GM18508 (cell line): ENCODE results near the gene FOXP1.

ENCODE experiments used
- ATAC-seq: cut with Tn5 transposase; IDR thresholded peaks from one replicate; pipeline ENCODE4 v1.9.1; 2021; ENCODE audit warnings: moderate number of reproducible peaks; ENCODE audit not compliant: insufficient read depth, unreplicated experiment

FOXP1 gene

DNA sequence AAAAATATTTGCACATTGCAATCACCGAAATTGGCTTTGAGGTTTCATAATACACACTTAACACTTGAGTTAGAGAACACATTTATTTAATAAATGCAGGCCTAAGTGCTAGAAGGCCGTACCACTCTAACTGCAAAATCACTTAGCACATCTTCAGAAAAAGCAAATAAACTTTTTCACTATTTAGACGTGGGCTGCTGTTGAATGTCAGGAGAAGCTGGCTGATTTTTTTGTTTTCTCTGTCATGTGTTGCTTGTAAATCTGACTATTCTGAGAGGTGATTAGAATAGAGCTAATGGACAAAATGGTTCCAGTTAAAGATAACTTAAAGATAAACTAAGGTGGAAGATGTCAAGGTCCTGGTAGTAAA, 265.1 kb downstream of the FOXP1 start:
- no peak for ATAC-seq

DNA sequence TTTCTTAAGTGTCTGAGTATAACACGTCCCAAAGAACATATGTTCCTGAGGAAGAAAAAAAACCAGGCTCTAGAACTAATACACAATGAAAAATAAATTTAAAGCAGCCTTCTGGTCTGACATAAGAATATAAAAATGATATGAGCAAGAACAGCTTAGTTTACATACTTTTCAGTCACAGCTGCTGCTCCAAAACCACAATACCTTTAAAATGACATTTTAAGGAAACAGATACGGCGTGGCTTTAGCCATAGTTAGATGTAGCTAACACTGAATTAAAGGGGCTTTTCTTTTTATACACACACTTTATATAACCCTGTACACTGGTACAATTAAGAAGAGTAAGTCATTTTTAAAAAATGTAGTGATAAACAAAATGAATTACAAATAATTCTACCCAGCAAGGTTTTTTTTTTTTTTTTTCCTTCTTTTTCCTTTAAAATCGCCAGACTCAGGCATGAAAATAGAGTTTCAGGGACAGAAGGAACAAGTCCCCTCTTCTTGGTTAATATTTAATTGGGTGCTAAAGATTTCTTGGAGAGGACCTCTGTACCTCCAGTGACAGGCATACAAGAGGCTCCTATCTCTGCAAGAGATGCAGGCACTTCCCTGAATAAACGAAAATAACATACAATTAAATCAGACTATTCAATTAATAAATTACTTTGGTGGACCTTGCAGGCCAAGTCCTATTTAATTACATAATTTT, 265.6 kb downstream of the FOXP1 start:
- no peak for ATAC-seq

DNA sequence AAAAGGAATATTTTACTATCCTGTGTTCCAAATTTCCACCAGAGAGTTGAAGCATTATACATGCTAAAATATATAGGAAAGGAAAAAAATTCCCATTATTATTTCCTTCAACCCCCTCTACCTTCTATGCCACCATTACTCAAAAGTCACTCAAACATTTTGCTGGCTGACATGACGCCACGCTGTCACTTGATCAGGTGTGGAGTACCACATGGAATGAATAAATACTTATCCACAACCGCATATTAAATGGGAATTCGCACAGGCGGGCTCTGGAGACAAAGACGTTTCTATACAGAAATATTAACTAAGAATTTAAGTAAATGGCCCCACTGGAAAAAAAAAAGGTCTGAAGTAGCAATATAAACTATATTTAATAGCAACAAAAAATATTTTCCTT, 266.4 kb downstream of the FOXP1 start:
- ATAC-seq = no peak

DNA sequence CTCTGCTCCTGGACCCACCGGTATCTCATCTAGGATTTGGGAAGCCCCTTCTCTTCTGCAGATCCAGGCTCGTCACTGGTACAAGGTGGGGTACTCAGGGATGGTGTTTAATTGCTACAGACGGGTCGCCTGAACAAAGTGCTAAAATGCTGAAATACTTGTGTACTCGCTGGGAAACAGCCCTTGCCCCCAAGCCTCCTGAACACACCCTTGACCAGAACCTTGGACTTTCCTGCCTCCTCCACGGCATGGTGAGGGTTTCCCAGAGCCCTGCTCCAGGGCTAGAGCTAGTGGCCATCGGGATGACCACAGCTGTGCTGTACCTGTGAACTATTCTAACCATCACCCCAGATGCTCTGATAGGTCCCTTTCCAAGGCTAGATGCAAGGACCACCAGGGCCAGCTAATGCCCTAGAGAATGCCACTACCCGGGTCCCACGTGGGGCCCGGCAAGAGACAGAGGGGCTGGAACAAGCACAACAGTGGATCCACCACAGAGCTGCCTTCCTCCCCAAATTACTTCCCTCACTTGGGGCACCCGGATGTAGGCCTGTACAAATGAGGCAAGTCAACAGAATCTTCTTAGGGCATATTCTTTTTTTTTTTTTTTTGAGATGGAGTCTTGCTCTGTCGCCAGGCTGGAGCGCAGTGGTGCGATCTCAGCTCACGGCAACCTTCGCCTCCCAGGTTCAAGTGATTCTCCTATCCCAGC, 267.3 kb downstream of the FOXP1 start:
- ATAC-seq = no peak

DNA sequence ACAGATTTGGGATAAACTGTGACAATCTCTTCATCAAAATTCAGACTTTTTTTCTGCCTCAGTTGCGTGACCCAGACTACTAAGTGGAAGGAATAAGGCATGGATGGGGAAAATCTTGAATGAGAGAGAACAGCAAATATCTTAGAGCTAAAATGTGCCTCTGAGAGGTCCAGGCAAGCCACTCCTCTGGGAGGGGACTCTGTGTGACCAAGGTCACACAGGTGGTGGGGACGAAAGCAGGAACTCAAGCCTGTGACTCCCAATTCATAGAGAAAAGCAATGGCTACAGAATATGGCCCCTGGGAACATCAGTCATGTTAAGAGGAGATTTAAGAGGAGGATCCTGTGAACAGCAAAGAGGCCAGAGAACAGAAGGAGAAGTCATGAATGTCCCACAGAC, 268.1 kb downstream of the FOXP1 start:
- no peak for ATAC-seq

DNA sequence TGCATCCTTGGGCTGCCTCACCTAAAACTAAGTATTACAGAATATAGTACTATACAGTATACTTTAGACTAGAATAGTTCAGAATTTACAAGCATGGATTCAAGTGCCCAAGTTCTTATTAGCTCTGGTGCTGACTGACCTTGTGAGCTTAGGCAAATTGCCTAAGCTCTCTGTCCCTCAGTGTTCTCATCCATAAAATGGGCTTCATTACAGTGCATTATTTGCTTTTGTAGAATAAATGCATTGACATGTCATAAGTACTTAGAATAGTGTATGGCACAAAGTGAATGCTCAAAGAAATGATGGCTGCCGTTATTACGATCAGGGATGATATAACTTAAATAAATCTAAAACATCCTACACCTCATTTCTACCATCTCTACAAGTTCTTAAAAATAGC, 269.7 kb downstream of the FOXP1 start:
- no peak for ATAC-seq

DNA sequence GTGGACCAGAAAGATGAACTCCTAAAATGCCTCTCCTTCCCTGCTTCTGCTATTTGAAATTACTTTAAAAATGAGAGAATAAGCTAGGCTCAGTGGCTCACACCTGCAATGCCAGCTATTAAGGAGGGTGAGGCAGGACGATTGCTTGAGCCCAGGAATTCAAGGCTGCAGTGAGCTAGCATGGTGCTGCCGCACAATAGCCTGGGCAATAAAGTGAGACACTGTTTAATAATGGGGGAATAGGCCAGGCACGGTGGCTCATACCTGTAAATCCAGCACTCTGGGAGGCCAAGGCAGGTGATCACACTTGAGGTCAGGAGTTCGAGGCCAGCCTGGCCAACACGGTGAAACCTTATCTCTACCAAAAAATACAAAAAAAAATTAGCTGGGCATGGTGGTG, 271.1 kb downstream of the FOXP1 start:
- ATAC-seq = no peak

DNA sequence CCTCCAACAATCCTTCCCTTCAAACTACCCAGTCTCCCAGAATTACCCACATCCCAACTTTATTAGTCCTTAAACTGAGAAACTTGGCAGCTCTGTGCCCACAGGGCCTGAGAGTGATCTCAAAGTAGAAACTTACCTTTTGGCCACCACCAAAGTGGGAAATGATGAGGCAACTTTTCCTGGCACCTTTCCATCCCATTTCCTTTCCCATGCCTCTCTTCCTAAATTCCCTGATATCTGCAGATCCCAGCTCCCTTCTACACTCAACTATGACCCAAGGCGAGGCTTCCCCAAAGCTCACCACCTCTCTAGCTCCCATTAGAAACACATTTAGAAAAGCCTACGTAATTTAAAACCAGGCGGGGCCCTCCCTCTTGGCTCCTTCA, 271.9 kb downstream of the FOXP1 start:
- no peak for ATAC-seq

DNA sequence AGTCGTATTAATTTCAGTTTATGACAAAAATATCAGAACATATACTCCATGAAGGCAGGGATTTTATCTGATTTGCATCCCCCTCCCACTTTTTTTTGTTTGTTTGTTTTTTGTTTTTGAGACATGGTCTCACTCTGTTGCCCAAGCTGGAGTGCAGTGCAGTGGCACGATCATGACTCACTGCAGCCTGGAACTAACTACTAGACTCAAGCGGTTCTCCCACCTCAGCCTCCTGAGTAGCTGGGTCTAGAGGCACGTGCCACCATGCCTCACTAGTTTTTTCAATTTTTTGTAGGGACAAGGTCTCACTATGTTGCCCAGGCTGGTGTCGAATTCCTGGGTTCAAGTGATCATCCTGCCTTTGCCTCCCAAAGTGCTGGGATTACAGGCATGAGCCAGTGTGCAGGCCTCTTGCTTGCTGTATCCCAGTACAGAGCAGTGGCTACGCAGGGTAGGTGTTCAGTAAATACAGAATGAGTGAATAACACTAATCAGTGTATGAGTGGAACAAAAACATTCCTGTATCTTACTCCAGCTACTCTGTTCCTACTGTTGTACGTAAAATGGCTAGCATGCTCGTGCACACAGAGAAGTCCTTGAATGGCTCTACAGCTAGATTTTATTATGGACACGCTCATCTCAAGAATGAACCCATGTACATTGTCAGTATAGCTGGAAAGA, 272.4 kb downstream of the FOXP1 start:
- ATAC-seq = no peak

DNA sequence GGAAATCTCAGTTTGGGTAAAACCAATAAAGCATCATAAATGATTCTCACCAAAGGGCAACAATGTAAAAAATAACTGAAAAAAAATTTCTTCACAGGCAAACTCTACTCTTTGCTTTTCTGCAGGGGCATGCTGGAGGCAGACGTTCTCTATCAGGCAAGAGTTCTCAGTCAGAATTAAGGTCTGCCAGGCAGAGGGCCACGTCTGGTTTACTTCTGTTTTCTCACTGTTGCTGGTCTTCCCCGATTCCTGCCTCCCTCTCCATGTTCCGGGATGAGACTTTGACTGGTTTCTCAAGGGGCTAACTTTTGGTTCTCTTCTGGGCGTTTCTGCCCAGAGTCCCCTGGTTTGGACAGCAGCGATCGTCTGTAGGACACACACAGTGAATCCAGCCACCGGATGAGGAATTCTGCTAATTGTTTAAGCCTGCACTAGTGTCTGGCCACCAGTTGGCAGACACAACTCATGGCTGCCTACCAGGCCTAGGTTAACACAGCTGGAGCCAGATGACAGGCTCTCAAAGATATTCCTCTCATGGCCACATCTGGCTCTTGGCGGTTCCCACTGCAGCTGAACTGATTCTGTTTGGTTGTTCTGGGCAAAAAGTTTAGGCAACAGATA, 273.1 kb downstream of the FOXP1 start:
- ATAC-seq = no peak

DNA sequence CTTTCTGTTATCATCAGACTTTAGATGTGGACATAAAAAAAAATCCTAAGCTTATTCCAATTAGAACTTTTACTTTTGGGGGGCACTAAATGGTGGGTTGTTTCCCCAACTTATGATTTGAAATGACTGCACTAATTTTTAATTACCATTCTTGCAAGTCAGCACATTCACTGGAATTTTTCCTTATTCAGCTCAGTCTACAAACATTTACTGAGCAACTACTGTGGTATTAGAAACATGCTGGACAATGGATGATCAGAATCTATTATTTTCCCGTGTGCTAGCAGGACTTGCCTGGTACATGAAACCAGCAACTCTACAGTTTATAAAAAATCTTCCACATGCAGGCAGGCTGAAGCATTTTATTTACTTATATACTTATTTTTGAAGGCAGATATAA, 273.6 kb downstream of the FOXP1 start:
- no peak for ATAC-seq

DNA sequence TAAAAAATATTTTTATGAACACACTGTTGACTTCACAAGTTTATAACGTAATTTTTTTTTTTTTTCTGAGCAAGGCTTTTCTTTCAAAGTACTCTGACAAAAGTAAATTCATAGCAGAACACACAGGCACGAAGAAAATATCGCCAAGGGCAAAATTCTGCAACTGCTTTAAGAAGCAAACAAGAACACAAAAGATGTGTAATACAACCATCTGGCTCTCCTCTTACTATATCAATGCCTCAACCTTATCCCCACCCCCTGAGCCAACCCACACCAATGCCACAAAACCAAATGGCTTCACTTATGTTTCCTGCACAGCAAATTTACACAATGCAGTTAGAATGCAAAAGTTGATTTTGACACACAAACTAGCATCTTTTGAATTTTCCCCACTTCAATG, 274.2 kb downstream of the FOXP1 start:
- ATAC-seq = no peak

DNA sequence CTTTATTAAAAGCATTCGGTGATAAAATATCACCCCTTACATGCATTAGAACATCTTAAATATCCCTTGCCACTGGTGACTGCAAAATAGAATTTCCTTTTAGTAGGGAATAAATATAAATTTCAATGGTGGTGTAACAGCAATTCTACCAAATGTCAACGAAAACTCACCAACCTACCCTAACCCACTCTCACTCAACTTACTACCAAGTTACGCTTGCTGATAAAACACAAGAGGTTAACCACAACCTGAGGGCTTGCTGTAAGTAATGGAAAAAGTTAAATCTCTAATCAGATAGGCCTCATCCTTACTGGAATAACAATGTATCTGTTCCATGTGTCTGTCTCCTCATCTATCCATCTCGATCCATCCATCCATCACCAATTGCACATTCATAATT, 274.7 kb downstream of the FOXP1 start:
- no peak for ATAC-seq

DNA sequence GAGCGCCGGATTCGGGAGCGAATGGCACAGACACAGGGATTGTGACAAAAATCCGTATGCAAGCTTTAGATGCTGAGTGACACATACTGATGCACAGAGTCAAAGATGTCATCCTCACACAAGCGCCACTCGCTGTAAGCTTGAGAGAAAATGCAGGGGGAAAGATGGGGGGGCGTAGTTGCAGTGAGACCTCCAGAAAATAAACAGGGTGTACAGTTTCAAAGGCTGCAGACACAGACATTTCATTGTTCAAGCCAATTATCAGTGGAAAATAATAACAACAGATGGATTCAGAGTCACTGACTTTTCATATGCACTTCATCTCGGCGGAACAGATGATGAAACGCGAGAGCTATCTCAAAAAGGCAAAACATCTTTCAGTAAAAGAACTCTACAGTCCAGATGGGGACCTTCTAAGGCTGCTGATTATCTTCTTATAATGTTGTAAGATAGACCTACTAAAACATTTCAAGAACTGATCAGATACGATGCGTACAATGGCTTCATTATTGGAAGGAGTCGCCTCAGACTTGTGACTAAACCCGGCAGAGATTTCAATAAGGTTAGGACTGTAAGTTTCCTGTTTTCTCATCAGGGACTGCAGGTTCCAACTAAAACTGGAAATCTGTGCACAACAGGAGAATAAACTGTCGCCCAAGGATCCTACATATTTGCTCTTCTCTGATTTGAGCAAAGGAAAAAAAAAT, 275.4 kb downstream of the FOXP1 start:
- no peak for ATAC-seq

DNA sequence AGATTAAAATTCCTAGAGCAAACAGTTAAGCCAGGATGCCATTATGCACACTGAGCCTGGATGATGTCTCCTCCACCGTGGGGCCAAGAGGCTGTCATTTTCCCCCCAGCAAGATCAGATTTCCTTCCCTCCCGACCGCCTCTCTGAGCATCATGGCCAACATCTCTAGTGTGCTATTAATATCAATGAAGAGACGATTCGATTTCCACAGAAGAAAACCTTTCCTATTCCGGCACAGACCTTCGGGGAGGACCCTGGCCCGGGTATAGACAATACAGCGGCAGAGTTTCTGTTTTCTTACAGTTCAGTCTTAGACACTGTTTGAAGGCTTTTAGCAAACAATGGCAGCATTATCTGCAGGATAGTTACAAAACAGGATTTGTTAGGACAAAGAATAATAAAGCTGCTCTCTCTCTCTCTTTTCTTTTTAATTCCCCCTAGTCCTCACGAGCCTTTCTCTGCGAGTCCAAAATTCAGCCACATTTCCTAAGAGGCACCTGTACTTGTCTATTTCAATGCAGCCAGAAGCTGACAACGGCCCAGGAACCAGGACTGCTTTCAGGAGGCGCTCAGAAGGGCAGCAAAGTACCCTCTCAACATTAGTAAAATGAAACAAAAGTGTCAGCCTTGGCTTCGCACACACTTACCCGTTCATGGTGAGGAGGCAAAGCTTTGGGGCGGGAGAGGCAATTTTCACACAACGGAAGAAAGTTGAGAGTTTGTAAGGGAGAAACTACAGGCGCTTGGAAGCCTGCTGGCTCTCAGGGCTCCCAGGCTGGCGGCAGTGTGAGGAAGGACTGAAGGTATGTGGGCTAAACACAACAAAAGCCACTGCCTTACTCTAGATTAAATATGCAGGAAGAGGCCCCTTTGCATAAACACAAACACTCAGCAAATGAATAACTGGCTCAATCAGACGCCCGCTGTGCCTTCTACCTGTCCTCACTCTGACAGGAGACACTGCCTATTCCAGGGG, 278.0 kb downstream of the FOXP1 start:
- no peak for ATAC-seq

DNA sequence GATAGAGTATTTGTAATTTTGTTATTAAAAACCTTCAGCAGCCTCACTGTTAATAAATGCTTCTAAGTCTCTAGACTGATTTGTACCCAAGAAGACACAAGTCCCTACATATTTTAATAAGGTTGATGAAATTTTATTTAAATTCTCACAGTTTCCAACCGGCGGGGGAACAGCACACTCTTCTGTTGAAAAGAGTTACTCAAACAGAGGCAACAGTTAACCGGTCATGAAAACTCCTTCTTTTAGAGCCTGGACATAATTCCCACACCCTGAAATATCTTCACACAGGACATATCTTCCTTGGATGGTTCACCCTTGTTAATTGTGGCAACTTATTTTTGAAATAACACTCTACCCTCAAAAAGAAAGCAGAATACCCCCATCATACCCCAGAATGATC, 278.8 kb downstream of the FOXP1 start:
- no peak for ATAC-seq

DNA sequence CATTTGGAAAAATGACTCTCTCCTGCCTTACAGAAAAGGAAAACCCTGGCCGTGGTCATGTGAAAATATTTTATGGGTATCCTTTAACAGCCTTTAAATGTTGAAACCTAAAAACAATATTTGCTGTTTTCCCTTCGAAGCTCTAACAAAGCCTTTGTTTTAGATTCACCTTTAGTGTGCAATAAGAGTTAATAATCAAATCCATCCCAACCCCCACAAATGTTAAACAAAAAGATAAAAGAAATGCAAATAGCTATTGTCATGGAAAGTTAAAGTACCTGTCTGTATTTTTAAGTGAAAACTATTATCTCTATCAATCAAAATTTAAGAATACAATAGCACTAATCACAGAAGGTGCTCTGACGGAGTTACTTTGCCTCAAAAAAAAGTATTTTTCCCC, 279.3 kb downstream of the FOXP1 start:
- ATAC-seq = no peak

DNA sequence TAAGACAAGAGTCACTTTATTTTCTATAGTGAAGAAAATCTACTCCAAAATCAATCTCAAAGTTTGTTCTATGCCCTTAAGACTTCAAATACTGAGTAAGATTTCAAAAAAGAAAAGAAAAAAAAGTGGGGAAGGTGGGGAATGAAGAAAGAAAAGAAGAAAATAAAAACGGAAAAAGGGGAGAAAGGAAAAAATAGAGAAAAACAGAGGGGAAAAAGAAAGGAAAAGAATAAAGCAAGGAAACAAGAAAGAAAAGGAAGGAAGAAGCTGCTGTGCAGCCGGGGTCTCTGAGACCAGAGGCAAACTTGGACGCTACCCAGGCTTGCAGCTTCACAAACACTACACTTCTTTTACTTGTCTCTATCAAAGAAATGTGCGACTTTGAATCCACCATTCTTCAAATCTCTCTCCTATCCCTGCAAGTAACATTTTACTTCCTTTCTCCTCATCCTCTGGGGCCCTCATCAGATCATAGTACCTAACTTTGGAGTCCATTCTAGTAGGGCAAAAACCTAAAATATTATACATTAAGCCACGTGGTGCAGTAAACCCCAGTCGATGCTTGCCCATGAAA, 279.8 kb downstream of the FOXP1 start:
- ATAC-seq = no peak

DNA sequence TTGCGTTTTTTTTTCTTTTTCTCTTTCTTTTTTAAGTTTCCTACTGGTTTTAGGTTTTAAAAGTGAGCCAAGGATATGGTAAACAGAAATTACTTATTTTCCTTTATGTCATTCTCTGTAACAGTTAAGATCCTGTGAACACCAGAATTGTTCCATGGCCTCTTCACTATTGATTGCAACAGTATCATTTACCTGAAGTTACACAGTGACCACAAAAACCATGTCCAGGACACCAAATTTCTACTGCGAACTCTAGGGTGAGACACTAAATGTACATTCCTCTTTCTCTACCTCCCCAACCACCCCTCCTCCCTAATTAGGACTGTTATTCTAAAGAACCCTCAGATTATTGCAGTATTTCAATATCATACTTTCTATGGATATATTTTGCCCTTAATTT, 280.9 kb downstream of the FOXP1 start:
- ATAC-seq = no peak
